HG02970 (cell line): ENCODE data around the gene SHISA6.

Experiments used
- ATAC-seq: cut with Tn5 transposase; IDR thresholded peaks from one replicate; pipeline ENCODE4 v1.9.1; 2021; ENCODE audit warnings: mild to moderate bottlenecking, moderate library complexity, moderate number of reproducible peaks; ENCODE audit not compliant: unreplicated experiment, low FRiP score

The SHISA6 gene

GRCh38 chr17:11340803-11341202 is 99.8 kb downstream of the SHISA6 start:
- no peak for ATAC-seq

- ATAC-seq = no peak
Observed at GRCh38 chr17:11342138-11342537, 101.1 kb downstream of the SHISA6 start.

GRCh38 chr17:11349106-11349505 is 108.1 kb downstream of the SHISA6 start:
- no peak for ATAC-seq

- no peak for ATAC-seq
Observed at GRCh38 chr17:11351479-11351878, 110.5 kb downstream of the SHISA6 start.

GRCh38 chr17:11353601-11354000 is 112.6 kb downstream of the SHISA6 start:
- no peak for ATAC-seq

- ATAC-seq = no peak
Observed at GRCh38 chr17:11356371-11356770, 115.4 kb downstream of the SHISA6 start.

- no peak for ATAC-seq
Observed at GRCh38 chr17:11363565-11364117, 122.6 kb downstream of the SHISA6 start.

GRCh38 chr17:11366272-11366850 is 125.3 kb downstream of the SHISA6 start:
- no peak for ATAC-seq

- ATAC-seq = no peak
Observed at GRCh38 chr17:11369575-11369974, 128.6 kb downstream of the SHISA6 start.

GRCh38 chr17:11372692-11373091 is 131.7 kb downstream of the SHISA6 start:
- no peak for ATAC-seq

- ATAC-seq = no peak
Observed at GRCh38 chr17:11378506-11378905, 137.5 kb downstream of the SHISA6 start.

GRCh38 chr17:11380761-11381160 is 139.7 kb downstream of the SHISA6 start:
- ATAC-seq = no peak

GRCh38 chr17:11383157-11383556 is 142.1 kb downstream of the SHISA6 start:
- no peak for ATAC-seq

- no peak for ATAC-seq
Observed at GRCh38 chr17:11384131-11384530, 143.1 kb downstream of the SHISA6 start.

- ATAC-seq = no peak
Observed at GRCh38 chr17:11387610-11388009, 146.6 kb downstream of the SHISA6 start.

- ATAC-seq = no peak
Observed at GRCh38 chr17:11388054-11388453, 147.0 kb downstream of the SHISA6 start.

- ATAC-seq = no peak
Observed at GRCh38 chr17:11389583-11389982, 148.6 kb downstream of the SHISA6 start.

- ATAC-seq = no peak
Observed at GRCh38 chr17:11391134-11391533, 150.1 kb downstream of the SHISA6 start.

- no peak for ATAC-seq
Observed at GRCh38 chr17:11404431-11405276, 163.6 kb downstream of the SHISA6 start.

GRCh38 chr17:11406716-11407115 is 165.7 kb downstream of the SHISA6 start:
- ATAC-seq = no peak

- ATAC-seq = no peak
Observed at GRCh38 chr17:11412654-11413053, 171.6 kb downstream of the SHISA6 start.

GRCh38 chr17:11418342-11418741 is 177.3 kb downstream of the SHISA6 start:
- no peak for ATAC-seq
